GM19328 (cell line): ENCODE data around the gene SLC4A1.

Experiments used
- ATAC-seq: cut with Tn5 transposase; IDR thresholded peaks from one replicate; pipeline ENCODE4 v1.9.1; 2021; ENCODE audit warnings: mild to moderate bottlenecking, moderate library complexity; ENCODE audit not compliant: unreplicated experiment

SLC4A1 gene

DNA sequence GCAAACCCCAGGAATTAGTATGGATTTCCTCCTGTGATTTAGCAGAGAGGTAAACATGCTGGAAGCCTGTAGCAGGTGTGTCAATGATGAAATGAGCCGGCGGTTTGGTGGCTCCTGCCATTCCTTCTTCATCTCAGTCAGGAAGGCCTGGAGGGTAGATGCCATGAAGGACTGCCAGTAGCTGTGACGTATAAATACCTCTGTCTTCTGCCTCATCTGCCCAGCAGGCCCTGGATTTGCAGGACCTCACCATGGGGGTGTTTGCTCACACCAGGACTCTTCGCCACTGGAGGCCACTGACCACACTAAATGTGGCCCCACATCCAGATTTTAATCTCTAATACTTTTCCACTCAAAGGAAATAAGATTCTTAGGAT, 16.1 kb upstream of the SLC4A1 start:
- no peak for ATAC-seq

DNA sequence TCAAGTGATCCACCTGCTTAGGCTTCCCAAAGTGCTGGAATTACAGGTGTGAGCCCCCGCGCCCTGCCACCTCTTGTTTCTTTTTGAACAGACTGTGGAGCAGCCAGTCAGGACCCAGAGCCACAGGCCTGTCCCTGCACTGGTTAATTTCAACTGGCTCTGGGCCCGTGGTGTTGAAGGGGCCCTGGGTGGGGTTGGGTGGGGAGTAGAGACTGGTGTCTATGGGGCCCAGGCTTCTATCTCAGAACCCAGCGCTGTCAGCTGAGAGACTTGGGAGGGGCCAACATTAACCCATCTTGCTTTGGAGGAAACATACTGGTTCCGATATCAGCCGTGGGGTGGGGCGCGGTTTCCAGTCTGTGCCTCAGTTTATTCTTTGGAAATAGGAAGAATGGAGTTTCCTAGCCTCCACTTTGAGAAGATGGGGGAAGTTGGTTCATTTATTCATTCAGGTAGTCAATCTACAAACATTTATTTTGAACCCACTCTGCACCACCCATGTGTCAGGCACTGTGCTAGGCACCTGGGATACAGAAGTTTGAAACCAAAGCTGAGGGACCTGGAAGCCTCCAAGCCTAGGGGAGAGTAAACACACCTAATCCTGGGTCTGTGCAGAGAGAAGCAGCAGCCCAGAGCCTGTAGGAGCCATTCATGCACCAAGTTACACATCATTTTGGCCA, 15.5 kb upstream of the SLC4A1 start:
- no peak for ATAC-seq

- ATAC-seq = no peak
Measured at GRCh38 chr17:44282264-44282663, 14.3 kb upstream of the SLC4A1 start.

GRCh38 chr17:44281570-44281969, 13.6 kb upstream of the SLC4A1 start:
- ATAC-seq = no peak

- ATAC-seq = no peak
Measured at GRCh38 chr17:44280392-44280937, 12.5 kb upstream of the SLC4A1 start.

DNA sequence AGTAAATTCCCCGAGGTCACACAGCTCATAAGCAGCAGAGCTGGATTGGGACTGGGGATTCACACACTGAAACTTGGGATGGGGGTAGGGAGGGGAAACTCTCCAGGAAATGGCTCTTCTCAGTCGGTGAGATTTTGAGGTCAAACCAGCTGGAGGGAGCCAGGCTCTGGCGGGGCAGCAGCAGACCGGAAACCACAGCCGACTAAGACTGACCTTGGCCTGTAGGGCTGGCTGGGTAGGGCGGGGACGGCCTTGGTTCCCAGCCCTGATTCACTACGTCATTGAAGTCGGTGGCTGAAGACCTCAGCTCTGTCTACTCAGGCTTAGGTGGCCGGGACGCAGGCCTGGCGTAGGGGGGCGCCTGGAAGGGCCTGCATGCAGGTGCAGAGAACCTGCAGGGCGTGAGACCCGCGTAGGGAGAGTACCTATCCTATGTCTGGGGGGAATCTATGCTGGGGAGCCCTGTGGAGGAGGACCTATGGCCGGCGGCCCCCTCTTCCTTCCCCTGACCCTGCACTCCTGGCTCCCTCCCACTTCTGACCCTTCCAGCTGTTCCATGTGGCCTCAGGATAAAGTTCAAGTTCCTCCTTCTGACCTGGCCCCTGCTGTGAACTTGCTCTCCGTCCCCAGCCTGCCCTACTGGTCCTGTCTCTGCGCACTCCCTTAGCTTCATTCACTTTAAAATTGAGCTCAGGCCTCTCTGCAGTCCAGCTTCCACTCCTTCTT, 11.9 kb upstream of the SLC4A1 start:
- ATAC-seq = no peak

- no peak for ATAC-seq
Measured at GRCh38 chr17:44279346-44279665, 11.4 kb upstream of the SLC4A1 start.

DNA sequence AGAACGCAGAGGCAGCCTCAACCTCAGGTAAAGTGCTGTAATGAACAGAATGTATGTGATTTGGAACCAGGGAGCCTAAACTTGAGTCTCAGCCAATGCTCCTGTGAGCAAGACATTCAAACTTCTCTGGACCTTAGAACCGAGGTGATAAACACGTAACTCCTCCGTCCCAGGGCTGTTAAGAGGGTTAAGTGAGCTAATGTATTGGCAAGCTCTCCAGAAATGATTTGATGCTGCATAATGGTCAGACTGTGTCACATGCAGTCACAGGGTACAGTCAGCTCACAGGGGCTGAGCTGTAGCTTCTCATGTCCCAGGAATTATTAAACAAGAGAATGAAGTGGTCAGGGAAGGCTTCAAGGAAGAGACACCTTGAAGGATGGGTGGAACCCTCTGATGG, 10.0 kb upstream of the SLC4A1 start:
- ATAC-seq = no peak

DNA sequence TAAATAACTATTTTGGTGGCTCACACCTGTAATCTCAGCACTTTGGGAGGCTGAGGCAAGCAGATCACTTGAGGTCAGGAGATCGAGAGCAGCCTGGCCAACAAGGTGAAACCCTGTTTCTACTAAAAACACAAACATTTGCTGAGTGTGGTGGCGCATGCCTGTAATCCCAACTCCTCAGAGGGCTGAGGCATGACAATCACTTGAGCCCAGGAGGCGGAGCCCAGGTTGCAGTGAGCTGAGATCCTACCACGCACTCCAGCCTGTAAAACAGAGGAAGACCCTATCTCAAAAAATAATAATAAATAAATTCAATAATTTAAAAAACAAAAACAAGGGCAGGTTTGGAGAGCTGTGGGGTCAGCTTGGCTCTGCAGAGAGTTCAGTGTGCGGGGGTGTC, 5.7 kb upstream of the SLC4A1 start:
- no peak for ATAC-seq

DNA sequence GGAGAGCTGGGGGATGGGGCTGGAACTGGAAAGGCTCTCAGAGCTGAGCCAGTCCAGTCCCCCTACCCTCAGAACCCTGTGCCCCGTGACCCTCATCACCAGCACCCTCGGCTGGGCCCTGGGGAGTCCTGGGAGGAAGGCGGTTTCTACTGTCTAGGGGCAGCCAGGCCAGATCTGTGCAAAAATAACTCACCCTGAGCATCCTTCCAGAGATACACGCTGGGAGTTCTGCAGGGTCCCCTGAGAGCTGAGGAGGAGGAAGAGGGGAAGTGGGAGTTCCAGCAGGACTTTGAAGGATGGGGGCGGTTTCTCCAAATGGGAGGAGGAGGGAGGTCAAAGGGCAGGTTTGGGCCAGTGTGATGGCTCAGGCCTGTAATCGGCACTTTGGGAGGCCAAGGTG, 5.0 kb upstream of the SLC4A1 start:
- no peak for ATAC-seq

DNA sequence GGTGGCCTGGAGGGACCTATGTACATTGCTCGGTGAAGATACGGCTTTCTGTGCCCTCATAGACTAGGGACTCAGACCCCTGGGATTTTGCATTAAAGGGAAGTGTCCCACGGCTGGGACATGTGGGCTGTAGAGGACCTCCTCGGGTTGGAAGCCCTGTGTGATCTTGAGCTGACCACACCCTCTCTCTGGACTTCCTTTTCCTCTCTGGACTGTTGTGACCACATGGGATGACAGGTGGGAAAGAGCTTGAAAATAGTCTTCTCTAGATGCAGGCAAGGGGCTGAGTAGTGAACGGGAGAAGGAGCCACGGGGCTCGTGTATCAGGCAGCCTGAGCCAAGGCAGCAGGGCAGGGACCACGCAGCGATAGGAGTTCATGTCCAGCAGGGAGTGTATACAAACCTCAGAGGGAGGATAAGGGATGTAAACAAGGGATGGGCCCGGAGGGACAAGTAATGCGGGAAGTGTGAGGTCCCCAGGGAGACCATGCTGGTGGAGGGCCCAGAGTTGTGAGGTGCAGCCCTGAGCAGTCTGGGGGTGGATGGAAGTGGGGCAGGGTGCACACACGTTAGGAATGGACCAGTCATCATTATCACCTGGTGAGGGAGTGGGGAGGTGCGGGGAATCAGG, 4.5 kb upstream of the SLC4A1 start:
- no peak for ATAC-seq

GRCh38 chr17:44269535-44270240, 1.8 kb upstream of the SLC4A1 start:
- ATAC-seq = no peak

- ATAC-seq = no peak
Measured at GRCh38 chr17:44268709-44269534, 987 bp upstream of the SLC4A1 start.

GRCh38 chr17:44267165-44267455, 825 bp downstream of the SLC4A1 start:
- ATAC-seq = no peak

DNA sequence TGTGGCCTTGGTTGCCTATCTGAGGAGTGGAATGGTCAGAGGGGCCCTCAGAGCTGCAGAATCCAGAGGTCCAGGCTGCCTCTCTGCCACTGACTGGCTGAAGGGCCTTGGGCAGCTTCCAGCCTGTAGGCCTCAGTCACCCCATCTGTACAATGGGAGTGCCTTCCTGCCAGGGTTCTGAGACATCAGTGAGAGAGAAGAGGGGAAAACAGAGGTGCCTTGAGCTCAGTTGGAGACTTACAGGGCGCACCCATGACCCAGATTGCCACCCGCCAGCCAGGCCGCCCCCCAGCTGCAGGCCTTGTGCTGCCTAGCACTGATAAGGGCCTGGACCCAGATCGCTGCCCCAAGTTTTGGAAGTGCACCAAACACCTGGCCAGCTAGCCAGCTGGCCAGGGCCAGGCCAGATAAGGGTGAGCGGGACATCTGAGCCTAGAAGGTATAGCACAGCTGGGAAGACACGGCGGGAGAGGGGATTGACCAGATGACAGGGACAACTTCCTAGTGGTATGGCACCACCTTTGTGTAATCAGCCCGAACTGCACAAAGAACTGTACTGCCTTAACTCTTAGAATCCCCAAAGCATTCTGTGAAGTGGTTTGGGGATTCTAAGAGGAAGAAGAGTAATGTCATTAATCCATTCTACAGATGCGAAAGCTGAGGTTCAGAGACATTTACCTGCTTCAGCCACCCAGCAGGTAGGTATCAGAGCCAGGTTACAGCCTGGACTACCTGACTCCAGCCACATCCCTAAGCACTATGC, 1.4 kb downstream of the SLC4A1 start:
- ATAC-seq = no peak

DNA sequence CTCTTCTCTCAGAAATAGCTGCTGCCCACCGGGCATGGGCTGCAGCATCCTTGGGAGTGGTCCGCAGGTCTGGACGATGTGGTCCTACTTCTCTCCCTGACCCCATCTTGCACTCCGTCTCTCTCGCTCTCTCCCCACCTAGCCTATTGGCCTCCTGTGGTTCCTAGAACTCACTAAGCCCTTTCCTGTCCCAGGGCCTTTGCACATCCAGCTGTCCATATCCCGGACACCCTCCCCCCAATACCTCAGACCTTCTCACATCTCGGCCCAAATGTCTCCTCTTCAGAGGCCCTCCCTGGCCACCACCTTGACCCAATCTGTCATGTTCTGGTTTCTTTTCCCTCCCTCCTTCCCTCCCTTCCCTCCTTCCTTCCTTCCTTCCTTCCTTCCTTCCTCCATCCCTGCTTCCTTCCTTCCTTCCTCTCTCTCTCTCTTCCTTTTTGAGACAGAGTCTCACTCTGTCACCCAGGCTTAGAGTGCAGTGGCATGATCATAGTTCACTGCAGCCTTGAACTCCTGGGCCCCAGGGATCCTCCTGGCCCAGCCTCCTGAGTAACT, 4.5 kb downstream of the SLC4A1 start:
- no peak for ATAC-seq

DNA sequence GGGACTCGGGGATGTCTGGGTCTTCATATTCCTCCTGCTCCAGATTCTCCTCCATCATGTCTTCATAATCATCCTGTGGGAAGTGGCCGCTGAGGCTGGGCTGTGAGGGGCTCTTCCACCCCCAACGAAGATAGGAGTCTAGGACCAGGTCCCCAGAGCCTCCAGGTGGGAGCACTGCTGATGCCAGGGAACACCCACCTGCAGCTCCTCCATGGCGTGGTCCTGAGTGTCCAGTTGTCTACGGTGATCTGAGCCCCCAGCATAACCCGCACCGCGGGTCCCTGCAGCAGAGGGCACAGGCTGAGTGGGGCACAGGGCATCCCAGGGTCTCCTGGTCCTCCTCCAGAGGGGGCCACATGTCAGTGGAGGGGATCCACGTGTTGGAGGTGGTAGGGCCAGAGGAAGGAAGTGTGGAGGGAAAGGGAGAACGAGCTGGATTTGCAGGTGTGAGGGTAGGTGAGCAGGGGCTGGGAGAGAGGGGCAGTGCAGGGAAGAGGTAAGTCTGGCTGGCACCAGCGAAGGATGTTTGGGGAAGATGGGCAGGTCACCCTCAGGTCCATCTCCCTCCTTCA, 5.2 kb downstream of the SLC4A1 start:
- ATAC-seq = no peak

GRCh38 chr17:44260296-44260695, 7.6 kb downstream of the SLC4A1 start:
- no peak for ATAC-seq

- ATAC-seq = no peak
Measured at GRCh38 chr17:44258811-44259351, 9.1 kb downstream of the SLC4A1 start.
